GM06990 (cell line): ENCODE measurements around the gene SYNE2.

ENCODE experiments used
- DNase-seq: peaks from one replicate; pipeline ENCODE4 v3.0.0-alpha.2; 2011; ENCODE audit not compliant: insufficient read length; ENCODE audit errors: extremely low read depth
- H3K27me3 ChIP-seq: replicated peaks from 2 replicates; pipeline ENCODE4 v1.6.0; 2011; ENCODE audit warnings: low read length; ENCODE audit not compliant: control insufficient read depth, insufficient read depth
- H3K36me3 ChIP-seq: 2 replicates; pipeline ENCODE4 v1.5.1; 2011; ENCODE audit warnings: low read length; ENCODE audit not compliant: control insufficient read depth, insufficient read depth
- H3K4me3 ChIP-seq: replicated peaks from 2 replicates; pipeline ENCODE4 v1.5.1; 2011; ENCODE audit warnings: low read depth, mild to moderate bottlenecking, control low read depth, low read length
- CTCF ChIP-seq: IDR thresholded peaks from 2 replicates; pipeline ENCODE4 v1.5.1; 2011; ENCODE audit warnings: low read length, control low read depth, mild to moderate bottlenecking, inconsistent platforms; ENCODE audit not compliant: insufficient read depth, poor library complexity, severe bottlenecking

Gene SYNE2

GRCh38 chr14:63988579-63988978 is 135.8 kb downstream of the SYNE2 start:
- no peak for TF ChIP-seq CTCF
- no peak overlapping the region for H3K4me3 ChIP-seq
- H3K36me3 ChIP-seq, result peaks cover 2% of the 10 kb centered on the region
- DNase-seq, result no peak
- H3K27me3 ChIP-seq, result no peaks in the 10 kb centered on the region

GRCh38 chr14:63991833-63992232 is 139.0 kb downstream of the SYNE2 start:
- no peak for TF ChIP-seq CTCF
- Histone ChIP-seq H3K4me3 (no peak overlapping the region), H3K36me3 (peaks cover 4% of the 10 kb centered on the region), H3K27me3 (no peaks in the 10 kb centered on the region)
- no peak for DNase-seq

GRCh38 chr14:63992858-63993257 is 140.1 kb downstream of the SYNE2 start:
- H3K27me3 ChIP-seq, result no peaks in the 10 kb centered on the region
- H3K36me3 ChIP-seq, result peaks cover 4% of the 10 kb centered on the region
- no peak for DNase-seq
- no peak overlapping the region for H3K4me3 ChIP-seq
- TF ChIP-seq CTCF, result no peak

GRCh38 chr14:63993992-63994391 is 141.2 kb downstream of the SYNE2 start:
- no peak for DNase-seq
- TF ChIP-seq CTCF, result peak; percentile 28
- Histone ChIP-seq H3K27me3 (no peaks in the 10 kb centered on the region), H3K36me3 (peaks cover 4% of the 10 kb centered on the region), H3K4me3 (no peak overlapping the region)

- DNase-seq, result no peak
- no peaks in the 10 kb centered on the region for H3K27me3 ChIP-seq
- H3K4me3 ChIP-seq, result no peak overlapping the region
- TF ChIP-seq CTCF, result no peak
- H3K36me3 ChIP-seq, result peaks cover 4% of the 10 kb centered on the region
These were observed 142.5 kb downstream of the SYNE2 start for GRCh38 chr14:63995285-63995684.

- no peaks in the 10 kb centered on the region for H3K27me3 ChIP-seq
- TF ChIP-seq CTCF, result no peak
- no peak overlapping the region for H3K4me3 ChIP-seq
- H3K36me3 ChIP-seq, result peaks cover 4% of the 10 kb centered on the region
- DNase-seq, result no peak
These were observed 143.2 kb downstream of the SYNE2 start for GRCh38 chr14:63996016-63996415.
